22Rv1 (cell line): ENCODE measurements around the gene WFIKKN1.

Source experiments
- H3K27ac ChIP-seq: fragments of 450-650 bp; 2 replicates; pipeline ENCODE4 v1.5.1; 2017
- CTCF ChIP-seq: fragments of 450-650 bp; IDR thresholded peaks from 2 replicates; pipeline ENCODE4 v1.5.1; 2017; ENCODE audit warnings: mild to moderate bottlenecking
- ZFX ChIP-seq: fragments of 450-650 bp; IDR thresholded peaks from 2 replicates; pipeline ENCODE4 v1.6.1; 2017; ENCODE audit warnings: antibody characterized with exemption, borderline replicate concordance

The WFIKKN1 gene

GRCh38 chr16:662095-662494 lies 31.3 kb downstream of the WFIKKN1 start:
- H3K27ac ChIP-seq: peak overlapping the region; percentile 65; the same call in 1 of the 2 replicates
- TF ChIP-seq ZFX (no peak), CTCF (no peak)

- no peak overlapping the region for H3K27ac ChIP-seq
- no peak for TF ChIP-seq ZFX
- TF ChIP-seq CTCF: no peak
Observed at GRCh38 chr16:662597-662996, 31.8 kb downstream of the WFIKKN1 start.

- TF ChIP-seq ZFX: no peak
- TF ChIP-seq CTCF: no peak
- H3K27ac ChIP-seq: peak overlapping the region; percentile 88
Observed at GRCh38 chr16:666572-666971, 35.8 kb downstream of the WFIKKN1 start.

- H3K27ac ChIP-seq: peak overlapping the region; percentile 88
- TF ChIP-seq CTCF (no peak), ZFX (no peak)
Observed at GRCh38 chr16:667113-667779, 36.5 kb downstream of the WFIKKN1 start.

GRCh38 chr16:667780-668518 lies 37.2 kb downstream of the WFIKKN1 start, which contains the start of gene RHOT2:
Gene RHOT2 (plus strand): TSS chr16:668132. CDS start chr16:668200, 68 bp downstream.
- peak within 1 kb of the TSS; percentile 88 for H3K27ac ChIP-seq
- peak; percentile 98 for TF ChIP-seq CTCF
- TF ChIP-seq ZFX: no peak

- TF ChIP-seq ZFX: no peak
- TF ChIP-seq CTCF: no peak
- H3K27ac ChIP-seq: peak overlapping the region; percentile 88
Observed at GRCh38 chr16:668519-669171, 37.9 kb downstream of the WFIKKN1 start.
